ENCODE measurements around the gene FAM156B.
"Not testable (repeated sequence)": the region's sequence is repeated elsewhere in the genome, so short reads cannot be mapped to it uniquely, and the experiment has no call there.

GRCh38 chrX:52876386-52876785 is 20.7 kb upstream of the FAM156B start:
- TF ChIP-seq EZH2 (IDR thresholded peaks at IDR 0.05; ENCODE audit: low read length, missing control alignments), result not testable (repeated sequence)
- TF ChIP-seq, protein P1, sequence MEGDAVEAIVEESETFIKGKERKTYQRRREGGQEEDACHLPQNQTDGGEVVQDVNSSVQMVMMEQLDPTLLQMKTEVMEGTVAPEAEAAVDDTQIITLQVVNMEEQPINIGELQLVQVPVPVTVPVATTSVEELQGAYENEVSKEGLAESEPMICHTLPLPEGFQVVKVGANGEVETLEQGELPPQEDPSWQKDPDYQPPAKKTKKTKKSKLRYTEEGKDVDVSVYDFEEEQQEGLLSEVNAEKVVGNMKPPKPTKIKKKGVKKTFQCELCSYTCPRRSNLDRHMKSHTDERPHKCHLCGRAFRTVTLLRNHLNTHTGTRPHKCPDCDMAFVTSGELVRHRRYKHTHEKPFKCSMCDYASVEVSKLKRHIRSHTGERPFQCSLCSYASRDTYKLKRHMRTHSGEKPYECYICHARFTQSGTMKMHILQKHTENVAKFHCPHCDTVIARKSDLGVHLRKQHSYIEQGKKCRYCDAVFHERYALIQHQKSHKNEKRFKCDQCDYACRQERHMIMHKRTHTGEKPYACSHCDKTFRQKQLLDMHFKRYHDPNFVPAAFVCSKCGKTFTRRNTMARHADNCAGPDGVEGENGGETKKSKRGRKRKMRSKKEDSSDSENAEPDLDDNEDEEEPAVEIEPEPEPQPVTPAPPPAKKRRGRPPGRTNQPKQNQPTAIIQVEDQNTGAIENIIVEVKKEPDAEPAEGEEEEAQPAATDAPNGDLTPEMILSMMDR (conservative IDR thresholded peaks at IDR 0.05 in 1 of 2, IDR thresholded peaks at IDR 0.05 in 1 of 2; ENCODE audit: low read depth in 1 of 2, low read length in 2 of 2), result not testable (repeated sequence)

All from fibroblast of lung (primary cell).